ENCODE results near the gene PHKA2.

The PHKA2 gene

DNA sequence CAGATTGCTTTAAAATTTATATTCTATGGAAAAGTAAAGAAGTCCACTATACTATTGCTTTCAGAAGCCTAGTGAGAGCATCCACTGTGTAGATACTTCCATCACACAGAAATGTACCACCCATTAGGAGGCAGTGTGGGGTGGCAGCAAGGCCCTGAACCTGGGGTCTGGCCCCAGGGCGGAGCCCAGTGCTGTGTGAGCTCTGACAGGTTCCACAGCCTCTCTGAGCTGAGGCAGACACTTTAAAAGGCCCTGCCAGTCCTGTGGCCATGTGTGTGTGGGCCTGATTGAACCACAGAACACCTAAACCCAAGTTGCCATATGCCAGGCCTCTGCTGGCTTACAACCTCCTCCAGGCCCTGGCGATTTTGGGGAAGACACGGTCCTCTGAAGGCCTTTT is 49.2 kb downstream of the PHKA2 start:
- CTCF ChIA-PET = no interaction called here
- TF ChIP-seq, protein P1, sequence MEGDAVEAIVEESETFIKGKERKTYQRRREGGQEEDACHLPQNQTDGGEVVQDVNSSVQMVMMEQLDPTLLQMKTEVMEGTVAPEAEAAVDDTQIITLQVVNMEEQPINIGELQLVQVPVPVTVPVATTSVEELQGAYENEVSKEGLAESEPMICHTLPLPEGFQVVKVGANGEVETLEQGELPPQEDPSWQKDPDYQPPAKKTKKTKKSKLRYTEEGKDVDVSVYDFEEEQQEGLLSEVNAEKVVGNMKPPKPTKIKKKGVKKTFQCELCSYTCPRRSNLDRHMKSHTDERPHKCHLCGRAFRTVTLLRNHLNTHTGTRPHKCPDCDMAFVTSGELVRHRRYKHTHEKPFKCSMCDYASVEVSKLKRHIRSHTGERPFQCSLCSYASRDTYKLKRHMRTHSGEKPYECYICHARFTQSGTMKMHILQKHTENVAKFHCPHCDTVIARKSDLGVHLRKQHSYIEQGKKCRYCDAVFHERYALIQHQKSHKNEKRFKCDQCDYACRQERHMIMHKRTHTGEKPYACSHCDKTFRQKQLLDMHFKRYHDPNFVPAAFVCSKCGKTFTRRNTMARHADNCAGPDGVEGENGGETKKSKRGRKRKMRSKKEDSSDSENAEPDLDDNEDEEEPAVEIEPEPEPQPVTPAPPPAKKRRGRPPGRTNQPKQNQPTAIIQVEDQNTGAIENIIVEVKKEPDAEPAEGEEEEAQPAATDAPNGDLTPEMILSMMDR (IDR thresholded peaks at IDR 0.05; ENCODE audit: control extremely low read depth, extremely low read depth, low read depth, missing control alignments) = no peak
- DNase-seq (ENCODE audit: extremely low spot score) = no peak
- POLR2A ChIA-PET = no interaction called here

DNA sequence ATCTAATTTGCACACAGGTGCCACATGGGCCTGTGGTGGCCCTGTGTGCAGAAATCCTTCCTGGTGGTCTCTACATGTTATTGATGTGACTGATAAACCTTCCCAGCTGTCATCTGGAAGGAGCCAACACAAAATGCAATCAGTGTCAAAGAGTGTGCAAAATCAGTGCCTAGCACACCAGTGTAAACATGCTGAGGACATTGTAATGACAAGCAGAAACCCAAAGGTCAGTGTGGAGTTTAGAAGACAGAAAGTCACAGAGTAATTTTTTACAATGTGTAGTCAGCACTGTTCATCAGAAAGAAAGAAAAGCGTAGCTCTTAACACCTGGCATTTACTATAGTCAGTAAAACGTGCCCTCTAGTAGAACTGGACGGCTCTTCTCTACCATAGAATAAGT is 50.3 kb downstream of the PHKA2 start:
- TF ChIP-seq, protein P1 (IDR thresholded peaks at IDR 0.05; ENCODE audit: control extremely low read depth, extremely low read depth, low read depth, missing control alignments) = no peak
- no peak for DNase-seq (ENCODE audit: extremely low spot score)
- ChIA-PET POLR2A (no interaction called here), CTCF (interaction anchor here (1.2 kb wide), 1 partner anchor 400 kb away, joined by 3 read pairs; no protein-coding TSS in a partner anchor)

DNA sequence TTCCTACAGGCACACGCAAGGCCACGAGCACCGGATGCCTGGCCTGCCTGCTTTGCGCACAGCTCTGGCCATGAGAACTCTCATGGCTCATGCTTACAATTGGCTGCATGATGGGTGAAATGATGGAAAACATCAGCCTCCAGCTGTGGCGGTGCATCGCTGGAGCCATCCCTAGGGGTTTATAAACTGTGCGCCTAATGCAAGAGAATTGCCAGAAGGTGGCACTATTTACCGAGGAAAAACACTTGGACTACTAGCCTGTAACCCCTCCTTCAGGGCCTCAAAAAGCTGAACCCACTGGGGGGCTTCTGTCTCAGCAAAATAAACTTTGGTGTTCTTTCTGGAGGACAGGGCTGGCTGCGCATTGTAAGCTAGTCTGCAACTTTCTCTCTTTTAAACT is 51.9 kb downstream of the PHKA2 start:
- ChIA-PET CTCF (no interaction called here), POLR2A (no interaction called here)
- TF ChIP-seq, protein P1 (IDR thresholded peaks at IDR 0.05; ENCODE audit: control extremely low read depth, extremely low read depth, low read depth, missing control alignments) = peak; percentile 10
- DNase-seq (ENCODE audit: extremely low spot score) = peak; percentile 24

DNA sequence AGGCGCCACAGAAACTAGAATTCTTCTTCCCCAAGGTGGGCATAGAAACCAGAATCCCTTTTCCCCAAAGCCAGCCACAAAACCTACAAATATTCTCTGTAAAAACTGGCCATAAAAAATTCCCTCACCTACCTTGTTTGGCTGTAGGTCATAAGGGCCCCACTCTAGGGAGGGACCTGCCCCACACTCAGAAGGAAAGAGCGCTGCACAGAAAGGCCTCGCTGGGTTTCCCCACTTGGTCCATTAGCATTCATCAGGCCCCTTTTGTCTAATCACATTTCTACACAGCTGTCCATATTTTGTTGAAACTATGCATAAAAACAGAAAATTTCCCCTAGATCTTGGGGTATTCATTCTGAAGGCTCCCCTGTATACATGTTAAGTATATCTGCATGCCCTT is 54.1 kb downstream of the PHKA2 start:
- CTCF ChIA-PET = interaction anchor here (1.9 kb wide), 1 partner anchor 404 kb away, joined by 4 read pairs; no protein-coding TSS in a partner anchor
- POLR2A ChIA-PET = no interaction called here
- TF ChIP-seq, protein P1 (IDR thresholded peaks at IDR 0.05; ENCODE audit: control extremely low read depth, extremely low read depth, low read depth, missing control alignments) = no peak
- no peak for DNase-seq (ENCODE audit: extremely low spot score)

DNA sequence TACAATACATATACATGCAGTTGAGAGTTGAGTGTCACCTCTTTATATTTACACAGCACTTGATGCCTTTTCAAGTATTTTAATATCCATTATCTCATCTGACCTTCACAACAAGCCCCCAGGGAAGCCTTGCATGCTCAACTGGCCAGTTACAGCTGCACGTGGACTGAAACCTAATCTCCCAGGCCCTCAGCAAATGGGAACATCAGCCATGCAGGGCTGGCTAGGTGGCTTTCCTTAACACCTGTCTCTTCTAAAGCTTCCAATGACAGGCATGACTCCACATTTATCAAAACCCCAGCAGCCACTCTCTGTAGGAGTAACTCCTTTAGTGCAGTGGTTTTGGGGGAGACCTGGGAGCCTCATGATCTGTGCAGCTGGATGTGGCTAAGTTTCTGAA is 56.4 kb downstream of the PHKA2 start:
- POLR2A ChIA-PET = no interaction called here
- TF ChIP-seq, protein P1 (IDR thresholded peaks at IDR 0.05; ENCODE audit: control extremely low read depth, extremely low read depth, low read depth, missing control alignments) = no peak
- CTCF ChIA-PET = no interaction called here
- no peak for DNase-seq (ENCODE audit: extremely low spot score)

DNA sequence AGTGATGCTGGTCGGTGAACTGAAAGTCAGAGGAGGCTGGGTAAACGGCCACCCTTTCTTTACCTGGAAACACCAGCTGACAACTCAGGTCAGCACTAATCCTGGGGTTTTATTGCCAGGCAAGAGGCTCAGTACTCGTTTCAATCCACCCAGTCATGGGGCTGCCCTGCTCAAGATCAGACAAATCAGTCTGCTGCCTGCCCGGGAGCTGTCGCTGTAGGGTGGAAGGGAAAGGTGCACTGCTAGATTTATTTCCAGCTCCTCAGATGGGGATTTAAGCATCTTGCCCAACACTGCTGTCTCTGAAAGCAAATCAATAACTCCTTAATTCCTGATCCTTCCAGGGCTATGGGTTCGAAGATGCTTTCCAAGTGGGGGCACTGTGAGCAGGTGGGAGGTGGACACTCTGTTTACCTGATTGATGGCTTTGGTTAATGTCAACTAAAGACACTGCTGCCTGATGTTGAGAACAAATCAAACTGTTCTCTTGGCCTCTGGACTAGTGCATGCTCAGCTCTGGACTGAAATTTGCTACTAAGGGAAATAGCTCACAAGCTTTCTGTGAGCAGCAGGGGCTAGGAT is 59.3 kb downstream of the PHKA2 start:
- no peak for DNase-seq (ENCODE audit: extremely low spot score)
- ChIA-PET POLR2A (no interaction called here), CTCF (interaction anchor here (1.2 kb wide), 2 partner anchors 38 to 409 kb away, joined by 3 read pairs; no protein-coding TSS in a partner anchor)
- TF ChIP-seq, protein P1 (IDR thresholded peaks at IDR 0.05; ENCODE audit: control extremely low read depth, extremely low read depth, low read depth, missing control alignments) = no peak

All from GM10248 (cell line).